T-helper 9 cell (primary cell): ENCODE results near the gene UNC79.

ENCODE experiments used
- DNase-seq: peaks from one replicate; pipeline ENCODE4 v3.0.0-alpha.2; 2020

UNC79 gene

DNA sequence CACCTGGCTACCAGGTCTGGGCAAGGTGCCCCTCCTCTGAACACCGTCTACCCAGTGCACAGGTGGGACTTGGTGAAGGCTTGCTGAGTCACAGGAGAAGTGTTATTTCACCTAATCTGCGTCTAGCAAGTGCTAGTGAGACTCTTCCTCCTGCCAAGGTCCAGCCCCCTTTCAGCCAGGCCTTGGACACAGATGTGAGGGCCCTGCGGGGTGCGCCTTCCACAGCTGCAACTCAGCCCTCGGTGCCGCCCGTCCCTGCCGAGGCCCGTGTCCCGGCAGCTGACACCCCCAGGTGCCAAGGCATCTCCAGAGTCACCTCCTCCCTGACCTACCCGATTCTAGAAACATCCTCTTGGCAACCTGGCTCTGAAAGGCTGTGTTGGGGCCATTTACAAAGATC is 302.5 kb downstream of the UNC79 start:
- DNase-seq: no peak

DNA sequence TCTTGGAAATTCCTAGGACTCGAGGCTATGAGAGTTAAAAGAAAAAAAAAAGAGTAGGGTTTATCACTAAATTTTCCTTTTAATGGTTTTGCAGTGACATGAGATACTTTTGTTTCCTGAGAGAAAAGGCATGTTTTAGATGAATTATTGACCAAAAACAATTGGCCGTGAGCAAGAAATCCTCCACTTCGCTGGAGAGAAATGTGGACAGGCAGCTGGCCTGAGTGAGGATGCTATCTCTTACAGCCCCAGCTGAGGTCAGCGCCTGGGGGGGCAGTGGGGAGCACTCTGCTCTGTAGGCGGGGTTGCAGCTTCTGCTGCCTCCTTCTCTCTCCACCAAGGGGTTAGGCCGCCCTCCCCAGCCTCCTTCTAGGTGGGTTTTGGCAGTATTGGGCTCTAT is 302.9 kb downstream of the UNC79 start:
- no peak for DNase-seq

DNA sequence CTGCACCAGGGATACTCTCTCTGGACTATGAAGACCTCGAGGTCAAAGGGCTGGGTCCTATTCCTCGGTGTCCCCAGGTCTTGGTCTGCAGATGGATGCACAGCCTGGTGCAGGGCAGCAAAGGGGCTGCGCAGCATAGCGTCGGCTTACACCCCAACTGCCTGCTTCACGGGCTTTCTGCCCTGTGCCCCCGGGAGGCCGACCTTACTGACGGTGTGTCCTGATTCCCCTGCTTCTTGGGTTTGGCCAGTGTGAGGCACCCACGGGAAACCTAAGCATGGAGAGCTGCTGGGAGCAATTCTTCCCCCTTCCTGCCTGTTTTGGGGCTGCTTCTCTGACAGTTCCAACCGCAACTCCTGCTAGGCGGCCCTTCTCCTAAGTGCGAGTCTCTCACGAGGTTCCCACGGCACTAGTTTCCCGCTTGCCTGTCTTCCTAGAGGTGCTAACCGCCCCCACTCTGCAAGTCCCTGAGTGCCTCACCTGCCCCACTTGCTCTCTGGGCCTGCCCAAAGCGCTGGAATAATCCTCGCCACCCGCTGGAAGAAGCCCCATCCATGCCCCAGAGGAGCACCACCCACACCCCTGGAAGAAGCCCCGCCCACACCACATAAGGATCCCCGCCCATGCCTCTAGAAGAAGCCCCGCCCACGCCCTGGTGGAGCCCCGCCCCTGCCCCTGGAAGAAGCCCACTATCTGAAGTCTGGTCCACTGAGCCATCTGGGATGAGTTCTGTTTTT is 303.5 kb downstream of the UNC79 start:
- no peak for DNase-seq

DNA sequence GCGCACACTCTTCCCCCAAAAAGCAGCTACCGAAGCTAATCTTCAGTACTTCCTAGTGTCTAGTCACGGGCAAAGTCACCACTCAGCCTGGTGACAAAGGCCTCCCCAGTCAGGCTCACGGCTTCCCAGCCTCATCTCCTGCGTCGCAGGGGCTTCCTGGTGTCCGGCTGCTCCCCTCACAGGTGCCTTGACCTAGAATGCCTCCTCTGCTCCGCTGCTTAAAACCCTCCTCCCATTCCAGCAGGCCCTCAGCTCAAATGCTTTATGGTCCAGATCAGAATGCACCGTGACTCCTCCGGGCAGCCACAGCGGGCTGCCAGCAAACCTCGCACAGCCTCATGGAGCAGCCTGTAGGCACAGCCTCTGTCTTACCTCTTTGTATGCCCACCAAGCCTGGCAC is 304.5 kb downstream of the UNC79 start:
- no peak for DNase-seq

DNA sequence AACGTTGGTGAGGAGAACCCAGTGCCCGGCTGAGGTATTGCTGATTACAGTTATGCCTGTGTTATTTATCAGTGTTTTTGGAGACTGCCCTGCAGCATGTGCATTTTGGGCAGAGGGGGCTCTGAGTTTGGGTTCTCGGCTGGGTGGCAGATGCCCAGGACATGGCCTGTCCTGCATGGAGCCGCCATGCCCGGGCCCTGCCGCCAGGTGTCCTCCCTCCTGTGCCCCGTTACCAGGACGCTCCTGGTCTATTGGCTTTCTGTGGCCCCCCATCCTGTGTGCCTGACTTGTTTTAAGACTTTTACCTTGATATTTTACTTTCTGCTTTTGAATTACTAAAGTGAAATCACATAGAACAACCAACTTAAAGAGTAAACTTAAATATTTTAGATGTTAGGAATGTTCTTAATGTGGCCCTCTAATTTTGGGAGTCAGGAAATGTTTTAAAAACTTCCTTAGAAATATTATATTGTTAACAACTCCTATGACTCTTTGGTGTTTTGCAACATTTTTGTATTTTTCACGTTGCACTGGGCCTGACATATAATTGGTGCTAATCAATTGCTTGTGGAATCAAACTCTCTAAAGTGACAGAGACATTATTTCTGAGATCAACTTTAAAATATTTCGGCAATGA is 305.8 kb downstream of the UNC79 start:
- DNase-seq: no peak

DNA sequence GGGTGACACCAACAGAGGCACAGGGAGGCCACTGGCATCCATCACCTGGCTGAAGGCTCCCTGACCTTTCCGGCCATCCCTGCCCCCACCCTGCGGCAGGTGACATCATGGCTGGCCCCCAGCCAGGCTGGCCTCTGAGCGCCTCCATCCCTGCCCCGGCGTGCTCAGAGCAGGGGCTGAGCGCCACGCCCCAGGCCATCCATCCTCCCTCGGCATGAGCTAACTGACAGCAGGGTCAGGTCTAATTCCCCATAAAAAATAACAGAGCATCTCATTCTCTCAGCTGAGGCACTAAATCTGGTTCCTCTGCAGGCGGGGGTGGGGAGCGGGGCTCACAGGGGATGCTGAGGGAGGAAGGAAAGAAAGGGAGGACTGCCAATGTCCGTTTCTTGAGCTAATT is 306.9 kb downstream of the UNC79 start:
- DNase-seq: no peak

DNA sequence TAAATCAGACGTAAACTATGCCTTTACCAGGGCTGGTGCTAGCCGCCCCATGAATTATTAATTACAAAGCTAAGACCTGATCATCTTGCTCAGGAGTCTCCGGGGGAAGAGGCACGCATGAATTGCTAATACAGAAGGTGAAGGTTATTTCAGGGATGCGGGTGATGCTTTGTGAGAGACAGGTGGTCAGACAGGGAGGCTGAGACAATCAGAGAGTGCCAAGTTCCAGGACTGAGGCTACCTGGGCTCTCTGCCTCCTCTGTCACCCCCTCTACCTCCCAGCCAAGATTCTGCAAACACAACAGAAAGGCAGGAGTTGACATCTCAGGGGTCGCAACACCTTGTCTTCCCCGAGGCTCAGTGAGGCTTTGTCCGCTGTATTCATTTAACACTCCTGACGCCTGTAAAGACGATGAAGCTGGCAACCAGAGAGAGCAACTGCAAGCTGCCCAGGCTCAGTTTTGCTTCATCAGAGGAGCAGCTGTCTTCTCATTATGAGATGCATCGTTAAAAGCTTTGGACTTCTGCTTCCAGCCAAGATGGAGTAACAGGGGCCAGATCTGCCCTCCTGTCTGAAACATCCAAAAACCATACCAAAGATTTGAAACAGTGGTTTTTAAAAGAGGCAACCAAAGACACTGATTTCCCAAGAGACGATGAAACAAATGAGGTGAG is 311.0 kb downstream of the UNC79 start:
- no peak for DNase-seq

DNA sequence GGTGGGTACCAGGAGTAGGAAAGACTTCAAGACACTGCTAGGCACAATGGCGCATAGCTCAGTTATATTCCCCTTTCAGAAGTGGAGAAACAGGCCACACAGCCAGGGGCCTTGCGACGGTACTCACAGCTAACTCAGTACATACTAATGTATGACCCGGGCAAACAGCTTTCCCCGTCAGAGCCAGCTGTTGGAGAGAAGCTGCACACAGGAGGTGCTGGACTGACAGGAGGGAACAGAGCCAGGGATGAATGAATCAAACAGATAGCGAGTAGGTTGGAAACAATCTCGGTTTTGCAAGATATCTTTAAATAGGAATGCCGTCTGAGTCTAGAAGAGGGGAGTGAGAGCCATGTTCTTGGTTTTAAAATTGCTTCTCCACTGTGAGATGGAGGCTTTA is 312.0 kb downstream of the UNC79 start:
- DNase-seq: no peak

DNA sequence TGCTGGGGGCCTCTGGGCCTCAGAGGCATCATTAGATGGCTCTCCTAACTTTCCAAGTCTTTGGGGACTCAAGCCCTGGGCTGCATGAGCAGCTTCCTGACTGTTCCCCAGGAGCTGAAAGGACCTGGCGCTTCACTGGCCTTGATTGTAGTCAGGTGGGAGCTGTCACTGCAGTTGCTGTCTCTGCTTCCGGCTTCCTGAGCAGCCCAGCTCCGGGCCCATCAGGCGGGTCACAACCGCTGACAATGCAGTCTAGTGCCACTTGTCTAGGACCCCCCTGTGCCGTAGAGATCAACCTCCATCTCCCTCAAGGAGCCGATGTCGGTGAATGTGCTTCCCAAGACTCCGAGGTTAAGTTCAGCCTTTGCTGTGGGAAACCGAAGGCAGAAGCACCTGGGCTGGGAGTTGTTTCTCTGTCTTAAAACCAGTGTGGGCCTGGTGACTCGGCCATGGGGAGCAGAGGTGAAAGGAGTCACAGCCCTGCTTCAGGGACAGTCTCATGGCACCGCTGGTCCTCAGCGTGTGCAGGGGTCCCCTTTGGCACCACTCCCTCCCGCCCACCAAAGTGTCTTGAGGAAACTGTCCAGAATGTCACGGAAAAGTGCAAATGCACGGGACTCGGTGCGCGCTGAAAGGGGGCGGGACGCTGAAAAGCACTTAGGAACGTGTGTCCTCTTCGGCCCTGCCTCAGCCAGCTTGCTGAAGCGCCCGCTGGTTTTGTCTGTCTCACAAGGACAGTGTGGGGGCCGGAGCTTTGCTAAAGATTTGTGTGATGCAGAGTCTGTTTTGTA is 312.7 kb downstream of the UNC79 start:
- no peak for DNase-seq

DNA sequence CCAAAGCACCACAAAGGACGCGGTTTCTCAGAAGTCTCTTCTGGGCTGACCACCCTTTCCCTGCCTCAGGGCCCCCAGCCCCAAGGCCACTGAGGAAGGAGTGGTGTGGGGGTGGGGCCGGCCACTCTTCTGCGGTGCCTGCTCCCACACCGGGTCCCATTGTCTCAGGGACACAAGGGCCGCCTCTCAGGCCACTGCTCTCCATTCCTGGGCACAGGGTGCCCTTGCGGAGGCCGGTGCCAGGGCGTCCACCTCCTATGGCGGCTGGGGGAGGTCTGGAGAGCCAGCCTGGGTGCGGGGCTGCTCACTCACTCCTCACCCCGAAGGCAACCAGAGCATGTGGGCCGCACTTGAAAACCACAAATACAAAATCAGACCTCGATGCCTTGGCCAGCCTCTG is 313.4 kb downstream of the UNC79 start:
- no peak for DNase-seq

DNA sequence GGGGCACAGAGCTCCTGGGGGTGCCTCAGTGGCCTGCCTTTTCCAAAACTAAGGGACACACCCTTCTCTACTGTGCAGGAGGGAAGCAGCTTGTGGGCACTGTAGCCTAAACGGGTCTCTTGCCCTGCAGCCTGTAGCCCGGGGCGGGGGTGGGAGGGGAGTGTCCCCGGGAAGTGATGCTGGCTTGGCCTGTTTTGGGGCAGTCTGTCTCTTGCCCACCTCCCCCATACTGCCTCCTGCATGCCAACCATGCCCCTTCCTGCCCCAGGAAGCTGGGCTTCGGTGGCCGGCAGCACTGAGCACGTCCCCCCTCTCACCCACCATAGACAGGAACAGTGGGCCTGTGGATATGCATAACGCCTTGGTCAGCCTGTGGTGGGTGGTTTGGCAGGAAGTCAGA is 314.1 kb downstream of the UNC79 start:
- DNase-seq: no peak

DNA sequence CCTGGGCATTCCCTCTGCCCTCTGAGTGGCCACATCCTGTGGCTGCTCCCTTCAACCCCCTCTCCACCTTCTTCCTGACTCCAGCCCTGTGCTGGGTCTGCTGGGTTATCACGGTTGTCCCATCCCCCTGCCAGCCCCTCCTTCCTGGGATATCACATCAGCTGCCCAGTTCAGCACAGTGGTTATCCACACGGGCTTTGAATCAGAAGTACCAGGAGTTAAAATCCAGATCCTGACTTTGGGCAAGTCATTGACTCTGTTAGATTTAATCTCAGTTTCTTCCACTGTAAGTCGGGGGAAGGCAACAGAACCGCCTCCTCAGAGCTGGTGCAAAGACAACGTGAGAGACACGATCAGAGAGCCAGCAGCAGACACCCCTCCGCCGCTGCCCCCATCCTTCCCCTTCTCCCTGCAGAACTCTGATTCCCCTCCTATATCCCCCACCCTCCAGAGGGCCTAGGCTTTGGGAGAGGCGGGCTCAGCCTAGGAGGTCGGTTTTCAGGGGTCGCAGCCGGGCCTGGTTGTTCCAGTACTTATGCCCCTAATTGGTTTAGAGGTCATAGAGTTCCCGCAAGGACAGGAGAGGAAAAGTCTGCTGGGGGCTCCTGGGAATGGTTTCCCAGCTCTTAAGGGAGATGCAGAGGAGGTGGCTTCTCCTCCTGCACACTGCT is 315.0 kb downstream of the UNC79 start:
- DNase-seq: no peak

DNA sequence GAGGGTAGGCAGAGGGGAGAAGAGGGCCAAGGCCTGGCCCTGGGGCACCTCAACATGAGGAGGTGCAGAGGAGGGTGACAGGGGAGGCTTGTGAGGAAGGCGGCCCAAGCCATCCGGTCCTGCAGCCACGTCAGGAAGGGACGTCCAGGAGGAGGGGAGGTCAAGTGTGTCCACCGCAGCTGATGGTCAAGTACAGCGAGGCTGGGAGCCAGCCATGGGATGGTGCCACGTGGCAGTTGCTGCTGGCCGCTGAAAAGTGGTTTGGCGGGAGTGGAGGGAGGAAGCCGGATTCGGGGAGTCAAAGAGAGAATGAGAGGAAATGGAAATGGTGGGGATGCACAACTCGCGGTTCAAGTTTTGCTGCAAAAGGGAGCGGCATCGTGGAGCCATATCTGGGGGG is 316.4 kb downstream of the UNC79 start:
- no peak for DNase-seq

DNA sequence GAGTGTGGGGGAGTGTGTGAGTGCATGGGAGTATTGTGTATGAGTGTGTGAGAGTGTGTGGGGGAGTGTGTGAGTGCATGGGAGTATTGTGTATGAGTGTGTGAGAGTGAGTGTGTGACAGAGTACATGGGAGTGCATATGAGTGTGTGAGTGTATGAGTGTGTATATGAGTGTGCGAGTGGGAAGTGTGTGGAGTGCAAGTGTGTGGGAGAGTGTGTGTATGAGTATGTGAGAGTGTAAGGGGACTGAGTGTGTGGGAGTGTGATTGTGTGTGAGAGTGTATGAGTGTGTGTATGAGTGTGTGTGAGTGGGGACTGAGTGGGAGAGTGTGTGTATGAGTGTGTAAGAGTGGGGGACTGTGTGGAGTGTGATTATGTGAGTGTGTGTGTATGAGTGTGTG is 316.8 kb downstream of the UNC79 start:
- no peak for DNase-seq

DNA sequence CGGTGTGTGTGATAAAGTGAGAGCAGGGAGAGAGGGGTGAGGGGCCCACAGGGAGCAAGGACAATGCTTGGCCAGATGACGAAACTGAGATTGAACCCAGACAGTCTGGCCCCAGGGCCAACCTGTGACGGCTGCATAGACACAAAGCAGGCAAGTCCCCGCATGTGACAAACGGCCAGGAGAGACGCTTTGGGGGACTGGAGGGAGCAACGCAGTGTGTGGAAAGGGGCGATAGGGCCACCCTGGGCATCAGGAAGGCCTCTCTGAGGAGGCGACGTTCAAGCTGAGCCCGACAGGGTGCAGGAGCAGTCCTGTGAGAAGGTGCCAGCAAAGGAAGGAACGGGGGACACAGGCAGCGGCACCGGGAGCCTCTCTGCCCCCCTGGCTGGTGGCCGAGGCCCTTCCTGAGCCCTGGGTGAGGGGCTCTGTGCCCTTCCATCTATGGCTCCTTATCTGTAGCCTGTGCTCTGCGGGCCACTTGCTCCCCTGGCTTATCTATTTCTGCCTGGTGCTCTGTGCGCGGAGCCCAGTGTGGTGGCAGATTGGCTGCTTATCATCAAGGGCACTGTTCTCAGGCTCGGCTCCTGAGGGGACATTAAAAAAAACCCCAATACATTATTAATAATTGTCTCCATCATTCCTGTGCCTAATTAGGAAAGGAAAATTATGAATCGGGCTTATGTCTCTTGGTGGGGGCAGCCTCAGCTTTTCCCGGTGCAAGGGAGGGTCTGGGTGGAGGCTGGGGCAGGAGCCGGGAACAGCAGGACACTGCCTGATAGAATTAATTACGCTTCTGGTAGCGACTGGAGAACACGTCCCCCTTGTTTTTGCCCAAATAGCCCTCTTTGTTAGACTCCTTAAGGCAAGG is 317.7 kb downstream of the UNC79 start:
- no peak for DNase-seq

DNA sequence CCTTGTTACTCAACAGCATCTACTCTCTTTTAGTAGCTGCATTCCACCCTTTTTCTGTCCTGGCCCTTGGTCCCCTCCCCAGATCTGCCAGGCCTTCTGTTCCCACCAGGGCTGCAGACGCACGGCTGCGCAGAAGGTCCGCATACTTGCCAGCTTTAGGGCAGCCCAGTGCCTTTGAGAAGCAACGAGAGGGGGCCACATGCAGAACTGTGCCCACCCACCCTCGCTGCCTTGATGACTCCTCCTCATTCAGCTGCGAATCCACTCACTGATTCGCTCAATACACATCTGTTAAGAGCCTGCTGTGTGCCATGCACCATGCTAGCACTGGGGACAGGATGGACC is 318.3 kb downstream of the UNC79 start:
- DNase-seq: no peak

DNA sequence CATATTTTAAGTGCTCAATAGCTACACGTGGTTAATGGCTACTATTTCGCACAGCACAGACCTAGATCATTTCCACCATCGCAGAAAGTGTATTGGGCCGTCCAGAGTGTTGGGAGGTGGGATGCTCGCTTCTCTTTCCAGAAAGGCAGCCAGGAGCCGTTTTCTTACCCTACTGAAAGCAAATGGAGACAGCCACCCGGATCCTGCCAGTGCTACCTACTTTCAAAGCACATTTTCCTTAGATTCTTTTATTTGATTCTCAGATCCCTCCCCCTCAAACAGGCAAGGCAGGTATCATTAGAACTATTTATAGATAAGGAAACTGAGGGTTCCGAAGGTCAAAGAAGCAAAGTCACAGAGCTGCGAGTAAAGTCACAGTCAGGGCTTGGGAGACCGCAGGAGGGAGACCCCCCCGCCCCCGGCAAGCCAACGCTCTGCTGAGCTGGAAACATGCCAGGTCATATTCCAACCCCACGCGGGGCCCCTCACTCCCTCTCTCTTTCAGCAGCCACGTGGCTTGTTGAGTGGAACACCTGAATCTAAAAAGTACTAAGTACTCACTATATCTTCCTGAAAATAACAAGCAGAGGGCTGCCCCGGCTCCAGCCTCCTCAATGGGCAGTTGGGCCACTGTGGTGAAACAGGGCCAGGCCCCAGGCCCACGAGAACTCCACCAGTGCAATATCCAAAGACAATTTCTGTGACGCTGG is 321.4 kb downstream of the UNC79 start:
- no peak for DNase-seq

DNA sequence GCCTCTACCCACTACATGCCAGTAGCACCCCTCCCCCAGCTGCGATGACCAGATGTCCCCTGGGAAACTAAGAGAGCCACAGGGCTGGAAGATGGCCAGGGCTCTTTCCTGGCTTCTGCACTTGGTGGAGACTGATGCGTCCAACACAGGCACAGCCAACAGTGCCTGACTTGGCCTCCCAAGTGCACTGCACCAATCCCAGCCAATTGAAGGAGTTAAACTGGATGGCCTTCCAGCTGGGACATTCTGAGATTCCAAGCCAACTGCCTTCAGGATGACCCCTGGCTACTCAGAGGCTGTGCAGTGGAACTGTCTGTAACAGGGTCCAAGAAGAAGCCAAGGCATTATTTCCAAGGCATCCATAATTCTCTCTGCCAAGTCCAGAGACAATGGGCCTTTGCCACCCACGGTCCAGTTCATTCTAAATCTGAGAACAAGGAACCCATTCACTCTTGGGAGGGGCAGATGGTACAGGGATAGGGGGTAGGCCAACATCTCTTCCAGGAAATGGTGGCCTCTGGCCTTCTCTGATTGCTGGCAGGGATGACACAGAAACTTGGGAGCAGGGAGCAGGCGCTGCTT is 322.3 kb downstream of the UNC79 start:
- no peak for DNase-seq

DNA sequence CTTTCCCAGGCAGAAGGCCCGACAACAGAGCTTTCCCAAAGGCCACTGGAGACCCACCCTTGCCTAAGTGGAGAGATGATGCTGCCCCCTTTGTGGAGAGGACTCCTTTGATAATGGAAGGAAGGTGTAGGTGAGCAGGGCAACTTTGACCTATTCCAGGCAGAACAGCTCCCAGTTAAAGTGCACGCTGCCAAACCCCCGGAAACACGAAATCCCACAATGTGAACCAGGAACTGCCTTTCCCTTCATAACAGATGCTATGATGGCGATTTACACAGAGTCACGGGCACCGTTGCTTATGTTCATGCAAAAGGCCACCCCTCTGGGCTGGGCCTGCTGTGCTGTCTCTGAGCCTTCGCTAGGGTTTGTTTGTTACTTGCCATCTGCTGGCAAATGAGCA is 322.9 kb downstream of the UNC79 start:
- no peak for DNase-seq

DNA sequence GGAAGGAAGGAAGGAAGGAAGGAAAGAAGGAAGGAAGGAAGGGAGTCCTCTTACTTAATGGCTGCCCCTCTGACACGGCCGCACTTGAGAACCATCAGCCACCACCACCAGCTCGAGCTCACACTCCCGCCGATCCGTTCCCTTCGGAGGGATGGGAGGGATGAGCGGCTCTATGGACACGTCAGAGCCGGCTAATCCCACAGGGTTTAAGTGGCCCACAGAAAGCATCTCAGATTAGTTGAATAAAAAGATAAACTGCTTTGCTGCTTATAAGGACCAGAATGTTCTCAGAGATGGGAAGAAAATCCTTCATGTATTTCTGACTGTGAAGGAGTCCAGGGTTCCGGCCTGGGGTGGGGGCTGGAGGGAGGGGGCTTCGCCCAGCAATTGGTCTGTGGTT is 326.5 kb downstream of the UNC79 start:
- DNase-seq: no peak
